ENCODE results near the gene SORCS2. TPM values are rescaled to one million over a fixed set of nuclear protein-coding genes. Genes with fewer than 3 reads are reported as not detected.

The SORCS2 gene
- total and polyA plus RNA-seq, 2 of the 13 experiments (the other 11 are each of a cell fraction or from before 2014, with no cell fraction given) = 0.82 to 1.0 TPM

DNA sequence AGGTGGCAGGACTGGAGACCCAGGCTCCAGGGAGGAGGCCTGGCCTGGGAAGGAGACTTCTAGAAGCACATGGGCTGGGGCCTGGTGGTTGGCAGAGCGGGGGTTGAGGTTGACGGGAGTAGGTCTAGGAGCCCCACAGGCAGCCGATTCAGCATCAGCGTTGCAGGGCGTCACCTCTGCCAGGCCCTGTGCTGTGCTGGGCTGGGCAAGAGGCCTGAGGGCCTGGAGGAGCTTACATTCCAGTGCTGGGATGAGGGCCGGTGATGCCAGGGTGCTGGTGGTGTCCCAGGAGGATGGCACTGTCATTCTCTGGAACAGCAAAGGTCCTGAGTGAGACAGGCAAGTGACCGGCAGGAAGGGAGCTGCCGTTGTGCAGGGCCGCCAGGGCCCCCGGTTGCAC, 76.6 kb downstream of the SORCS2 start (continued):
- TF ChIP-seq TRIM24 (CRISPR knock-in tag; IDR thresholded peaks at IDR 0.05) (no peak), PHF21A (CRISPR knock-in tag; IDR thresholded peaks at IDR 0.05) (no peak), ELF4 (CRISPR knock-in tag; IDR thresholded peaks at IDR 0.05; ENCODE audit: borderline replicate concordance) (no peak), GPN1 (CRISPR knock-in tag; IDR thresholded peaks at IDR 0.05; ENCODE audit: borderline replicate concordance) (no peak), TBL1XR1 (IDR thresholded peaks at IDR 0.05; ENCODE audit: borderline replicate concordance, low read length, partially characterized antibody) (no peak)
- TF ChIP-seq, protein P1, sequence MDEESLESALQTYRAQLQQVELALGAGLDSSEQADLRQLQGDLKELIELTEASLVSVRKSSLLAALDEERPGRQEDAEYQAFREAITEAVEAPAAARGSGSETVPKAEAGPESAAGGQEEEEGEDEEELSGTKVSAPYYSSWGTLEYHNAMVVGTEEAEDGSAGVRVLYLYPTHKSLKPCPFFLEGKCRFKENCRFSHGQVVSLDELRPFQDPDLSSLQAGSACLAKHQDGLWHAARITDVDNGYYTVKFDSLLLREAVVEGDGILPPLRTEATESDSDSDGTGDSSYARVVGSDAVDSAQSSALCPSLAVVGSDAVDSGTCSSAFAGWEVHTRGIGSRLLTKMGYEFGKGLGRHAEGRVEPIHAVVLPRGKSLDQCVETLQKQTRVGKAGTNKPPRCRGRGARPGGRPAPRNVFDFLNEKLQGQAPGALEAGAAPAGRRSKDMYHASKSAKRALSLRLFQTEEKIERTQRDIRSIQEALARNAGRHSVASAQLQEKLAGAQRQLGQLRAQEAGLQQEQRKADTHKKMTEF (CRISPR knock-in tag; IDR thresholded peaks at IDR 0.05) = no peak
- TF ChIP-seq, protein P2, sequence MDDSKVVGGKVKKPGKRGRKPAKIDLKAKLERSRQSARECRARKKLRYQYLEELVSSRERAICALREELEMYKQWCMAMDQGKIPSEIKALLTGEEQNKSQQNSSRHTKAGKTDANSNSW (CRISPR knock-in tag; IDR thresholded peaks at IDR 0.05; ENCODE audit: borderline replicate concordance) = no peak

DNA sequence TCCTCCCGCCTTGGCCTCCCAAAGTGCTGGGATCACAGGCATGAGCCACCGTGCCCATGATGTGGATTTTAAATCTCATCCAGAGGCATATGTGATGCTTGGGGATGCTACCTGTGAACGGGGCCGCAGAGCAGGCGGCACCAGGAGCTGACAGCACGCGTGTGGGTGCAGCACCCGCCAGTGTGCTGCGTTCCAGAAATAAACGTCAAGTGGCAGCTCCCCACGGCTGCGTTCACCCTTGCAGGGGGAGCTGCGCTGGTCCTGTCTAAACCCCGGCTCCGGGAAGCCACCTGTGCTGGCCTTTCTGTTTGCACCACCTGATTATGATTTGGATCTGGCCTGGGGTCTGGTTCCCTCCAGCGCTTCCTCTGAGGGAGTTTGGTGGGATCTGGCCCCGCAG, 77.8 kb downstream of the SORCS2 start:
- H3K36me3 ChIP-seq (replicated peaks in 1 of 2; ENCODE audit: control insufficient read depth in 1 of 2, insufficient read depth in 2 of 2, low read length in 2 of 2) = no peaks in the 10 kb centered on the region
- no peaks in the 10 kb centered on the region for H3K79me2 ChIP-seq (ENCODE audit: insufficient read depth, low read length)
- 63% methylated on average over 5 of the region's 17 CpGs for WGBS (ENCODE audit: low lambda C conversion rate)
- no peak overlapping the region for H3K4me2 ChIP-seq (ENCODE audit: low read depth, low read length)
- ChIA-PET POLR2A (no interaction called here), CTCF (ENCODE audit: low intra/inter-chr PET ratio, low total read pairs) (no interaction called here)
- peaks cover 9 to 84% of the 10 kb centered on the region in 2 experiments for H3K27me3 ChIP-seq (ENCODE audit: control insufficient read depth in 1 of 2, insufficient read depth in 2 of 2, low read length in 2 of 2)
- no peak overlapping the region for H3K4me3 ChIP-seq (replicated peaks in 1 of 3; ENCODE audit: insufficient read depth in 1 of 3, low read depth in 2 of 3, low read length in 3 of 3)
- H3K9ac ChIP-seq (ENCODE audit: insufficient read depth, low read depth, low read length) = no peak overlapping the region
- H3K4me1 ChIP-seq (ENCODE audit: insufficient read depth, low read length) = no peaks in the 10 kb centered on the region
- in situ Hi-C loops (cut with HindIII; ENCODE audit: extremely low pct_ligation_motif_present, low pct_unique_long_range_greater_than_20kb) (no loop called here), intact Hi-C loops (cut with micrococcal nuclease; ENCODE audit: unreplicated experiment) (loop anchor here (5.0 kb wide), 1 partner anchor 567 kb away; no protein-coding TSS in a partner anchor)
- H2AFZ ChIP-seq (ENCODE audit: low read length) = no peak overlapping the region
- H3K9me3 ChIP-seq (ENCODE audit: low read length) = no peaks in the 10 kb centered on the region
- no TSS peak for BruUV-seq (replicated peaks)
- DNase-seq (ENCODE audit: low spot score) (no peak), FAIRE-seq (no peak), ATAC-seq (no peak)
- H3K27ac ChIP-seq (ENCODE audit: extremely low read length, insufficient read depth, low read length) = no peak overlapping the region
- H4K20me1 ChIP-seq (ENCODE audit: insufficient read depth, low read length) = no peaks in the 10 kb centered on the region
- TF ChIP-seq, protein P3, sequence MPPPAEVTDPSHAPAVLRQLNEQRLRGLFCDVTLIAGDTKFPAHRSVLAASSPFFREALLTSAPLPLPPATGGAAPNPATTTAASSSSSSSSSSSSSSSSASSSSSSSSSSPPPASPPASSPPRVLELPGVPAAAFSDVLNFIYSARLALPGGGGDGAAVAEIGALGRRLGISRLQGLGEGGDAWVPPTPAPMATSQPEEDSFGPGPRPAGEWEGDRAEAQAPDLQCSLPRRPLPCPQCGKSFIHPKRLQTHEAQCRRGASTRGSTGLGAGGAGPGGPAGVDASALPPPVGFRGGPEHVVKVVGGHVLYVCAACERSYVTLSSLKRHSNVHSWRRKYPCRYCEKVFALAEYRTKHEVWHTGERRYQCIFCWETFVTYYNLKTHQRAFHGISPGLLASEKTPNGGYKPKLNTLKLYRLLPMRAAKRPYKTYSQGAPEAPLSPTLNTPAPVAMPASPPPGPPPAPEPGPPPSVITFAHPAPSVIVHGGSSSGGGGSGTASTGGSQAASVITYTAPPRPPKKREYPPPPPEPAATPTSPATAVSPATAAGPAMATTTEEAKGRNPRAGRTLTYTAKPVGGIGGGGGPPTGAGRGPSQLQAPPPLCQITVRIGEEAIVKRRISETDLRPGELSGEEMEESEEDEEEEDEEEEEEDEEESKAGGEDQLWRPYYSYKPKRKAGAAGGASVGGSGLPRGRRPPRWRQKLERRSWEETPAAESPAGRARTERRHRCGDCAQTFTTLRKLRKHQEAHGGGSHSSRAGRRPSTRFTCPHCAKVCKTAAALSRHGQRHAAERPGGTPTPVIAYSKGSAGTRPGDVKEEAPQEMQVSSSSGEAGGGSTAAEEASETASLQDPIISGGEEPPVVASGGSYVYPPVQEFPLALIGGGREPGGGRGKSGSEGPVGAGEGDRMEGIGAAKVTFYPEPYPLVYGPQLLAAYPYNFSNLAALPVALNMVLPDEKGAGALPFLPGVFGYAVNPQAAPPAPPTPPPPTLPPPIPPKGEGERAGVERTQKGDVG (CRISPR knock-in tag; IDR thresholded peaks at IDR 0.05; ENCODE audit: borderline replicate concordance) = no peak
- TF ChIP-seq, protein P4, sequence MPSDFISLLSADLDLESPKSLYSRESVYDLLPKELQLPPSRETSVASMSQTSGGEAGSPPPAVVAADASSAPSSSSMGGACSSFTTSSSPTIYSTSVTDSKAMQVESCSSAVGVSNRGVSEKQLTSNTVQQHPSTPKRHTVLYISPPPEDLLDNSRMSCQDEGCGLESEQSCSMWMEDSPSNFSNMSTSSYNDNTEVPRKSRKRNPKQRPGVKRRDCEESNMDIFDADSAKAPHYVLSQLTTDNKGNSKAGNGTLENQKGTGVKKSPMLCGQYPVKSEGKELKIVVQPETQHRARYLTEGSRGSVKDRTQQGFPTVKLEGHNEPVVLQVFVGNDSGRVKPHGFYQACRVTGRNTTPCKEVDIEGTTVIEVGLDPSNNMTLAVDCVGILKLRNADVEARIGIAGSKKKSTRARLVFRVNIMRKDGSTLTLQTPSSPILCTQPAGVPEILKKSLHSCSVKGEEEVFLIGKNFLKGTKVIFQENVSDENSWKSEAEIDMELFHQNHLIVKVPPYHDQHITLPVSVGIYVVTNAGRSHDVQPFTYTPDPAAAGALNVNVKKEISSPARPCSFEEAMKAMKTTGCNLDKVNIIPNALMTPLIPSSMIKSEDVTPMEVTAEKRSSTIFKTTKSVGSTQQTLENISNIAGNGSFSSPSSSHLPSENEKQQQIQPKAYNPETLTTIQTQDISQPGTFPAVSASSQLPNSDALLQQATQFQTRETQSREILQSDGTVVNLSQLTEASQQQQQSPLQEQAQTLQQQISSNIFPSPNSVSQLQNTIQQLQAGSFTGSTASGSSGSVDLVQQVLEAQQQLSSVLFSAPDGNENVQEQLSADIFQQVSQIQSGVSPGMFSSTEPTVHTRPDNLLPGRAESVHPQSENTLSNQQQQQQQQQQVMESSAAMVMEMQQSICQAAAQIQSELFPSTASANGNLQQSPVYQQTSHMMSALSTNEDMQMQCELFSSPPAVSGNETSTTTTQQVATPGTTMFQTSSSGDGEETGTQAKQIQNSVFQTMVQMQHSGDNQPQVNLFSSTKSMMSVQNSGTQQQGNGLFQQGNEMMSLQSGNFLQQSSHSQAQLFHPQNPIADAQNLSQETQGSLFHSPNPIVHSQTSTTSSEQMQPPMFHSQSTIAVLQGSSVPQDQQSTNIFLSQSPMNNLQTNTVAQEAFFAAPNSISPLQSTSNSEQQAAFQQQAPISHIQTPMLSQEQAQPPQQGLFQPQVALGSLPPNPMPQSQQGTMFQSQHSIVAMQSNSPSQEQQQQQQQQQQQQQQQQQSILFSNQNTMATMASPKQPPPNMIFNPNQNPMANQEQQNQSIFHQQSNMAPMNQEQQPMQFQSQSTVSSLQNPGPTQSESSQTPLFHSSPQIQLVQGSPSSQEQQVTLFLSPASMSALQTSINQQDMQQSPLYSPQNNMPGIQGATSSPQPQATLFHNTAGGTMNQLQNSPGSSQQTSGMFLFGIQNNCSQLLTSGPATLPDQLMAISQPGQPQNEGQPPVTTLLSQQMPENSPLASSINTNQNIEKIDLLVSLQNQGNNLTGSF (CRISPR knock-in tag; IDR thresholded peaks at IDR 0.05) = no peak
- TF ChIP-seq NCOA1 (CRISPR knock-in tag; IDR thresholded peaks at IDR 0.05) (no peak), ZNF558 (CRISPR knock-in tag; IDR thresholded peaks at IDR 0.05; ENCODE audit: borderline replicate concordance) (no peak)
